ENCODE data around the gene ARL13B.

GRCh38 chr3:94024385-94024784 lies 44.4 kb downstream of the ARL13B start:
- TF ChIP-seq POLR2A (IDR thresholded peaks at IDR 0.05; ENCODE audit: low read length) (no peak), GATA1 (IDR thresholded peaks at IDR 0.05; ENCODE audit: low read depth, low read length) (no peak)
